Stimulated activated CD8-positive, alpha-beta memory T cell treated with anti-CD3 and anti-CD28 coated beads, Interleukin-12 subunit alpha, Interleukin-12 subunit beta, amount 100 ng/mL, for 24 hours (primary cell): ENCODE data around the gene NSD1.

Experiments
- DNase-seq: peaks from one replicate; pipeline ENCODE4 v3.0.0-alpha.2; 2020; ENCODE audit errors: extremely low read depth

Gene NSD1

DNA sequence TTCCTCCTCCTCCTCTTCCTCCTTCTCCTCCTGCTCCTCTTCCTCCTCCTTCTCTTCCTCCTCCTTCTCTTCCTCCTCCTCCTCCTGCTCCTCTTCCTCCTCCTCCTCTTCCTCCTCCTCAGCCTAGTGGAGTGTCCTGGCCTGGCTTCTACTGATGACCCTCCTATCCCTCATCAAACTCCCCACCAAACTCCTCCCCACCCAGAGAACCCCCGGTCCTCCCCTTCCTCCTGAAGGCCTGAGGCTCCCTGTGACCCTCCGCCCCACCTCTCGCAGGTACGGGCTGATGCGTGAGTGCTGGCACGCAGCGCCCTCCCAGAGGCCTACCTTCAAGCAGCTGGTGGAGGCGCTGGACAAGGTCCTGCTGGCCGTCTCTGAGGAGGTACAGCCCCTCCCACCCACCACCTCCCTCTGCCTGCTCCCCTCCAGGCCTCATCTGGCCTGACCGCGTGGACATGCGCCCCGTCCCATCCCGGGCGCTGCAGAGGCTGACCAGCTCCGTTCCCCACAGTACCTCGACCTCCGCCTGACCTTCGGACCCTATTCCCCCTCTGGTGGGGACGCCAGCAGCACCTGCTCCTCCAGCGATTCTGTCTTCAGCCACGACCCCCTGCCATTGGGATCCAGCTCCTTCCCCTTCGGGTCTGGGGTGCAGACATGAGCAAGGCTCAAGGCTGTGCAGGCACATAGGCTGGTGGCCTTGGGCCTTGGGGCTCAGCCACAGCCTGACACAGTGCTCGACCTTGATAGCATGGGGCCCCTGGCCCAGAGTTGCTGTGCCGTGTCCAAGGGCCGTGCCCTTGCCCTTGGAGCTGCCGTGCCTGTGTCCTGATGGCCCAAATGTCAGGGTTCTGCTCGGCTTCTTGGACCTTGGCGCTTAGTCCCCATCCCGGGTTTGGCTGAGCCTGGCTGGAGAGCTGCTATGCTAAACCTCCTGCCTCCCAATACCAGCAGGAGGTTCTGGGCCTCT, 36.3 kb upstream of the NSD1 start:
- no peak for DNase-seq

DNA sequence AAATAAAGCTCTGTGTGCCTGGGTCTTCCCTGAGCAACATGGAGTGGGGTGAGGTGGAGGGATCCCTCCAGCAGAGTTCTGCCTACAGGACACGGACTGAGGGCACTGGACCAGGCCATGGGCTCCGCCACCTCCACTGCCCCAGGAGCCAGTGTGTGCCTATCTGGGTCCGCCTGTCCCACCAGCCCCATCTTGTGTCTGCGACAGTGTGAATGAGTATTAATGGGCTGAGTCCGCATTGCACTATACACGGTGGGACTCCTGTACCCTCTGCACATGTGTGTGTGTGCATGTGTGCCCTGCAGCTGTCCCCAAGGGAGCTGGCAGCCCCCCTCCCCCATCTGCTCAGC, 35.5 kb upstream of the NSD1 start:
- DNase-seq, result no peak

DNA sequence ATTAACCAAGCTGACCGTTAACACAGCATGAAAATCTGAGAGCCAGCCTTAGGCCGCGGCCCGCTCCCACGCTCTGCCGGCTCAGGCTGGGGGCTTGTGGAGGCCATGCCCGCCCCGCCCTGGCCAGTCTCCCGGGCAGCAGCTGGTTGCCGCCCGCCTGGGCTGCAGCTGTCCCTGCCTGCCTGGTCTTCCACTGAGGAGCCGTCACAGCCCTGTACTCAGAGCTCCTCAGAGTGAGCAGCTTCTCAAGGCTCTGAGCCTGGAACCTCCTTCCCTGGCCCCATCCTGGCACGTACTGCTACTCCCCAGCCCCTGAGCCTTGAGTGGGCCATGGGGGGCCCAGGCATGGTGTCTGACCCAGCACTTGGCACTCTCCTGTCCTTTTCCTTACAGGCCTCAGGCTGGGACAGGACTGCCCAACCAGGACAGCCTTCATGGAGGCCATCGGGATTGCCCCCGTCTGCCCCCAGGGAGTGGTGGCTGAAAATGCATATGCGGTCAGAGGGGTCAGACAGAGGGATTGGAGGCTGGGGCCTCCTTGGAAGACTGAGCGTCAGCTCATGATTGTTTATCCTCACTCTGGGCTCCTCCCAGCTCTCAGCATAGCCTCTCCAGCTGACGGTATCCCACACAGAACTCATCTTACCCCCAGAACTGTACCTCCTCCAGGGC, 35.0 kb upstream of the NSD1 start:
- no peak for DNase-seq

DNA sequence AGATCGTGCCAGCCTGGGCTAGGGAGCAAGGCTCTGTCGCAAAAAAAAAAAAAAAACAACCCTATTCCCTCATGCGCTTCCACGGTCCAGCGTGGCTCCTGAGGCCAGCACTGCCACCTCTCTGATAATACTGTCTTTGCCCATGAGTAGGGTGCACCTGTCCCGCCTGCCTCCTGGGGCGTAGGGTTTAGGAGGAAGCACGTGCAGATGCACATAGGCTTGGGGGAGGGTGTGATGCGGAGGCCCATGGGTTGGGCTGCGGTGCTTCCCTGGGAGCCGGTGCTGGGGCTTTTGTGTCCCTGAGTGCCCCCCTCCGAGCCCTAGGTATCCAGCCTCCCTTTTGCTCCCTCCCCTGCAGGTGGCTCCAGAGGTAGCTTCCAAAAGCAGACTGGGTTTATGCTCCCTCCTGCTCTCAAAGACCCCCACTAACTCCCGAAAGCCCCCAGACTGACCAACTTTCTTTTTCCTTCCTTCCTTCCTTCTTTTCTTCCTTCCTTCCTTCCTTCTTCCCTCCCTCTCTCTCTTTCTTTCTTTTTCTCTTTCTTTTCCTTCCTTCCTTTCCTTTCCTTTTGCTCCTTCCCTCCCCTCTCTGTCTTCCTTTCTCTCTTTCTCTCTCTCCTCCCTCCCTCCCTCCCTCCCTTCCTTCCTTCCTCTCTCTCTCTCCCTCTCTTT, 34.0 kb upstream of the NSD1 start:
- no peak for DNase-seq

DNA sequence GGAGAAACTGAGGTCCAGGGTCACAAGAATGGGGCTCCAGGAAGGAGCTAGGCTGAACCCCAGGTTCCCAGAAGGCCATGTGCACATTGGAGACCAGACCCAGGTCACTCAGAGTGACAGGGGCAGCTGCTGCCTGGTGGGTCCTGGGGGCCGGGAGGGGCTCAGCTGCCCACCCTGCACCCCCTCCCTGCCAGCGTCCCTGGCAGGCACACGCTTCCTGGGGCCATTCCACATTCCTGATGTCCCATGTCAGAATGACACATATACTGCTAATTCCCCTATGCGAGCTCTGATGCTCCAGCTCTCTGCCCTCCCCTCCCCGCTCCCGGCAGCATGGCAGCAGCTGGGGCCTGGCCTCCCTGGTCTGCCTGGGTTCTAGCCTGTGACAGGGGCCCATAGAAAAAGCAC, 32.9 kb upstream of the NSD1 start:
- no peak for DNase-seq

DNA sequence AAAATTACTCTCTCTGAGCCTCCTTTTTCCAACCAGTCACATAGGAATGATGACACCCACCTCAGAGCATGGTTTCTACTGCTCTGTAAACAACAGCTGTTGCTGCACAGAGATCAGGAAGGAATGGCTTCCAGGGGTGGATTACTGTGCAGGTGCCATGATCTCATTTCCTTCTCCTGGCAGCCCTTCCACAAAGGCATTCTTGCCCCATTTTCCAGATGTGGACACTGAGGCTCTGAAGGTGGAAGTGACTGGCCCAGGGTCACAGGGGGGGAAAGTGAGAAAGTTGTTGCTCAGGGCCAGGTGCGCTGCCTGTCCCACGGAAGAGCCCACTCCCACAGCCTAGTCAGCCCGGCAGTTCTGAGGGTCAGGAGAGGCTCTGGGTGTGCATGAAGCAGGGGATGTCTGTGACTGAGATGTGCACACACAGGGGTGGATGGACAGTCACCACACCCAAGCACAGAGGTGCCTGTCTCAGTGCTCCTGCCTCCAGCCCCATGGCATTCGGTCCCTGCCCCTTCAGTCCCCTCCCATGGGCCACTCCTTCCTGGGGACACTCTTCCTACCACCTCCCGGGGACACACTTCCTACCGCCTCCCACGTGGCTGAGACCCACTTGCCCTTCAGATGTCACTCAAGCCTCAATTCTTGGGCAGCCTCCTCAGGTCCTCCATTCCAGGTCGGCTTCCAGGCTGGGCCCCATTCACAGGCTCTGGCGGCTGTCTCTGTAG, 29.9 kb upstream of the NSD1 start:
- DNase-seq, result no peak

DNA sequence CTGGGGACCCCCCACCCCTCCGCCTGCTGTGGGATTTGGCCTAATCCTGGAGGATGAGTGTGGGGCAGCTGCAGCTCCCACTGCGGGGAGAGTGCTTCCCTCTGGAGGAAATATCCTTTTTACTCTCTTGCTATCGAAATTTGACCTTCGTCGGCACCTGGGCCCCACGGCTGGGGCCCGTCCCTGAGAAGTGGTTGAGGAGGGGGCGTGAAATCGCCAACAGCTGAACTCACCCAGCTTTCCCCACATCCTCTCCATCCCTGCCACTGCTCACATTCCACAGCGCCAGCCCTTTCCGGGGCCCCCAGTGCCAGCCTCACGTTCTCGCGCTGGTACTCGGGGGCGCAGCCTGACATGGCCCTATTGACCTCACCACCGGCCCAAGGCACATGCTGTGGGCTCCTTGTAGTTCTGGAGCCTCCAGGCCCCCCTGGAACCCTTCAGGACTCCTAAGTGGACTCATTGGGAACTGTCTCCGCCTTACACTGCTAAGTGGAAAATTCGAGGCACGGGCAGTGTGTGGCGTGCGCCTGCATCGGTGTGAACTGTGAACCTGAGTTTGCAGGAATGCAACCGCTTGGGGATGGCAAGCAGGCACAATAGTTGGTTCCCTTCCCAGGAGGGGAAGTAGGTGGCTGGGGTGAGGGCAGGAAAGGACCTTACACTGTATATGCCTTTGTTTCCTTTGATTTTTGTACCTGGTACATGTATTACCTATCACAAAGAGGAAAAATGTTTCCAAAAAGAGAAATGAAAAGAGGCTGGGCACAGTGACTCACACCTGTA, 27.7 kb upstream of the NSD1 start:
- DNase-seq, result no peak

DNA sequence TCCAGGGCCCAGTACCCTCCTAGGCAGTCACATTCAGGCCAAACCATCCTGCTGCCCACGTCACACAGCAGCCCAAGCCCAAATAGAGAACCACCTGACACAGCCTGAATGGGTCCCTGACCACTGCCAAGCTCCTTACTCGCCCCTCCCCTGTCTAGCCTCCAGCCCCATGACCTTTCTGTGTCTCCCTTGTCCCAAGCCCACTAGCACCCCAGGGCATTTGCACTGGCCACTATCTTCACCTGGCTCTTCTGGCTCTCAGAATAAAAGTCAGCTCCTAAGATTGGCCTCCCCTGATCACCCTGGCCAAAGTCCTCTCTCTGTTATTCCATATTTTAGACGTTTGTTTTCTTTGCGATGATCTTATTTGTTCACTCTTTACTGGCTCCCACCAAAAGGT, 26.4 kb upstream of the NSD1 start:
- DNase-seq, result no peak

DNA sequence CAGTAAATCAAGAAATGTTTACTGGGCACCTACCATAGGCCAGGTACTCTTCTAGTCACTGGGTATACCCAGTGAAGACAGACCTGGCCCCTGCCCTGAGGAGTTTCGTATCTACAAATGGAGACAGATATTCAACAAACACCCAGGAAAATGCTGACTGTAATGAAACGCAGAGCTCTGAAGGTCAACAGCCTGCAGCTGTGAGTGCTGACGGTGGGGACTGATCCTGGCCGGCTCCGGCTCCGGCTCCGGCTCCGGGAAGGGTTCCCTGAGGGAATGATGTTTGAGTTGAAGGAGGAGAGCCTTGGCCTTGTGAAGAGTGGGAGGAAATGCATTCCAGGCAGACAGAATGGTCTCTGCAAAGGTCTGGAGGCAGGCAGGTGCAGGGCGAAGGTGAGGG, 23.8 kb upstream of the NSD1 start:
- DNase-seq, result no peak

DNA sequence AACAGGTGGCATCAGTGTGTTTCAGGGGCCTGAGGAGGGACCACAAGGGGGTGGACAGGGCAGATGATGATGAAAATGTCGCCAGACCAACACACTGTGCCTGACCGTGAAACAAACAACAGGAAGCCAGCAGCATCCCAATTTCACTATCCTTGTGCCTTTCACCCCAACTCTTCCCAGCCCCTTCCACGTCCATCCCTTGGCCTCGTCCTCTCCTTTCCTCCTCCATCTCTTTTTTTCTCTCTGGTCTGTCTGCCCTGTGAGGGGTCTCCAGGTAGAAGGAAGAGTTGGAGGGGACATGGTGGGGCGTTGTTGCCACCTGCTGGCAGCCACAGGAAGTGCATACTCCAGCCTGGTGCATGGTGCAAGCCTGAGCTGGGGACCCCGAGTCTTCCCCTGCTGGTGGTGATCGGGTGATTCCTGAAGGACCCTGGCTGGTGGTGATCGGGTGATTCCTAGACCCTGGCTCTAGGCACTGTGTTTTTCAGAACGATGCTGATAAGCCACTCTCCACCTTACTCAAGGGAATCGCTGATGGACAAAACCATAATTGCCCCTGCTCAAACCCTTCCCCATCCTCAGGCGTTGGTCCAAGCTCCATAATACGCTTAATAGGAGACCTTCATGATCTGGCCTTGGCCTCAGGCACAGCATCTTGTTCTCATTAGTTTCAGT, 21.7 kb upstream of the NSD1 start:
- DNase-seq, result peak; percentile 27

DNA sequence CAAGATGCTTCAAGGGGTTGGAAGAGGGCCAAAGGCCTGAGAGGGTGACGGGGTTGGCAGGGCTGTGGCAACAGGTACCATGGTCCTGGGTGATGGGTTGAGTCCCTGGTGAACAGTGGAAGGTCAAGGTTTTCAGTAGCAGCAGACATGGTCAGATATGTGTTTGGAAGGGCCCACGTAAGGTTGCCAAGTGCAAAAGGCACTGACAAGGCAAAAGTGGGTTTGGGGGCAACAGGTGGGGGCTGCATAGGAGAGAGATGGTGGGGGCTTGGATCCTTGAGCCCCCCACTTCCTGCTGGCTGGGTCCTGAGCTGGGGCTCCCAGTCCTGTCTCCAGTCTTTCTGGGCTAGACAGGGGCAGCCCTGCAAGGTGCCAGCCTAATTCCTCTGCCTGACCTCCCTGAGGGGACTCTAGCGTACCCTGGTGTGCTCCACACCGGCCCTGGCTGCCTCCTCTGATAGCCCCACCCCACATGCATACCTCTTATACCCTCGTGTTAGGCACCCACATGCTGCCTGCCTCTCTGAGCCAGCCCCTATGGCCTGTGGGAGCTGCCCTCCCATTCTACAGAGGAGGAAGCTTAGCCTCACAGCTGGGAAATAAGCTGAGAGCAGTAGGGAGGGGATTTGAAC, 20.9 kb upstream of the NSD1 start:
- DNase-seq, result no peak

DNA sequence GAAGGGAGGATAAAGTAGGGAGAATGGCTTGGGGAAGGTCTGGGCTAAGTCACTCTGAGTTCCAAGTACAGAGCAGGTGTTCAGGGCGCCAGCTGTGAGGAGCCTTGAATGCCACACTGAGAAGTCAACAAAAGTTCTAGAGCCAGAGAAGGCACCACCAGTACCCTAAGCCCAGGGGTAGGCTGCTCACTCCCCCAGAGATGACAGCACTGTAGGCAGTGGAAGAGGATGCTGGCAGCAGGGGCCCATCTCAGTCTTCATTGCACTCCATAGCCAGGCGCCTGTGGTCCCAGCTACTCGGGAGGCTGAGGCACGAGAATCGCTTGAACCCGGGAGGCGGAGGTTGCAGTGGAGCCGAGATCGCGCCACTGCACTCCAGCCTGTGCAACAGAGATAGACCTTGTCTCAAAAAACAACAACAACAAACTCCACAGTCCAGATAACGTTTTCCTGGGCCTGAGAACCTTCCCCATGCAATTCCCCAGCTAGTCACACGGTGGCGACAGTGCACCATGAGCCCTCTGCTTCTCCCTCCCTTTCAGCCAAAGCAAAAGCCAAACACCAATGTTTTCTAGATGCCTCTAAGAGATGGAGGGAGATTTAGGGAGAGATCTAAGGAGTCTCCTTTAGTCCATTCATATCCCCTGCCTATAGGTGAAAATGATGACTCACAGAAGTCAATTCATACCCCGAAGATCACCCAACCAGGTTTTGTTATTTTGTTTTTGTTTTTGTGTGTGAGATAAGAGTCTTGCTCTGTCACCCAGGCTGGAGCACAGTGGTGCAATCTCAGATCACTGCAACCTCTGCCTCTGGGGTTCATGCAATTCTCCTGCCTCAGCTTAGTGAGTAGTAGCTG, 19.8 kb upstream of the NSD1 start:
- peak; percentile 21 for DNase-seq

DNA sequence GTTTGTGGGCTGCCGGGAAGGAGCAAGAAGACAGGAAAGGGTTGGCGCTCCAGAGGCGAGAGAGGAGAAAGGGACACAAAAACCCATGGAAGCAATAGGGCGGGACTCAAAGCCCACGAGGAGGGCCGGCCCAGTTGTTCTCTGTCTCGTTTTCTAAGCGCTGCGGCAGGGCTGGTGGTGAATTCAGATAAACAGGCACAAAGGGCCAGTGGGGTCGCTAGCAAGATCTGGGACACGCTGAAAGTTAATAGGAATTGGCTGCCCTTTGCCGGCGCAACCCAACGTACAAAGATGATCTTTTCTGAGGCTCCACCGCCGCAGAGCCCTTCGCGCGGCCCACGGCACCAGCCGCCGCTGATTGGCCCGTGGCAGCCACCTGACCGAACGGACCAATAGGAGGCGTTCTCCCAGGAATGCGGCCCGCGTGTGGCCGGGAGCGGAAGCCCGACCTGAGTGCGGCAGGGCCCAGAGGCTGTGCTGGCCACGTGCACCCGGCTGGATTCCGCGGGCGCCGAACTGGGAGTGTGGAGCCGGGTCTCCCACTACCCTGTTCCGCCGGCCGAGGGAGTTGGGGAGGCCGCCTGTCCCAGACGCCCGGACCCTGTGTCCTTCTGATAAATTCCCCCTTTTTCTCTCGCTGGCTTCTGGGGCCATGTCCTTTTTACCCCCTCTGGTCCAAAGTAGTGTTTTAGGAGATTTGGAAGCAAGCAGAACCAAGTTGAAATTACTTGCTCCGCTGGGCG, 16.8 kb upstream of the NSD1 start:
- DNase-seq, result peak; percentile 58

DNA sequence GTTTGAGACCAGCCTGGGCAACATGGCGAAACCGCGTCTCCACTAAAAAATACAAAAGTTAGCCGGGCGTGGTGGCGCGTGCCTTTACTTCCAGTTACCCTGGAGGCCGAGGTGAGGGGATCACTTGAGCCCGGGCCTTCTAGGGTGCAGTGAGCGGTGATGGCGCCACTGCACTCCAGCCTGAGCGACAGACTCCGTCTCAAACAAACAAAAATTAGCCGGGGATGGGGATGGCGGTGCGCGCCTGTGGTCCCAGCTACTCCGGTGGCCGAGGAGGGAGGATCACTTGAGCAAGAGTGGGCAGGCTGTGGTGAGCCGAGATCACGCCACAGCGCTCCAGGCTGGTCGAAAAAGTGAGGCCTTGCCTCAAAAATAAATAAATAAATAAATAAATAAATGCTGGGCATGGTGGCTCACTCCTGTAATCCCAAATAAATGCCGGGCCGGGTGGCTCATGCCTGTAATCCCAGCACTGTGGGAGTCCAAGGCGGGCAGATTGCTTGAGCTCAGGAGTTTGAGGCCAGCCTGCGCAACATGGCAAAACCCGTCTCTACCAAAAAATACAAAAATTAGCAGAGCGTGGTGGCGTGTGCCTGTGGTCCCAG, 16.0 kb upstream of the NSD1 start:
- DNase-seq, result no peak

DNA sequence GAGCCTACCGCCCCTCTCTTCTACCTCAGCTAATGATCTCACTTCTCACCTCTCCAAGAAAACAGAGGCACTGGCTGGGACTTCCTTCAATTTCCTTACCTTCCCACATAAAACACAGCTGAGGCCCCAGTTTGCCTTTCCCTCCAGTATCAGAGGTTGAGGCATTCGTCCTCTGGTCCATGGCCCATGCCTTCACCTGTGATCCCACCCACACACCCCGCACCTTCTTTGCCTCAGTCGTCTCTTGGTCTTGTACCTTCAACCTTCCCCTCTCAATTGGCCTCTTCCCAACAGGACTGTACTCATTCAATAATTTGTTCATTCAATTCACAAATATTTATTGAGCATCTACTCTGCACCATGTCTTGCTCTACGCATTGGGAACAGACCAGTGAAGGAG, 11.0 kb upstream of the NSD1 start:
- no peak for DNase-seq

DNA sequence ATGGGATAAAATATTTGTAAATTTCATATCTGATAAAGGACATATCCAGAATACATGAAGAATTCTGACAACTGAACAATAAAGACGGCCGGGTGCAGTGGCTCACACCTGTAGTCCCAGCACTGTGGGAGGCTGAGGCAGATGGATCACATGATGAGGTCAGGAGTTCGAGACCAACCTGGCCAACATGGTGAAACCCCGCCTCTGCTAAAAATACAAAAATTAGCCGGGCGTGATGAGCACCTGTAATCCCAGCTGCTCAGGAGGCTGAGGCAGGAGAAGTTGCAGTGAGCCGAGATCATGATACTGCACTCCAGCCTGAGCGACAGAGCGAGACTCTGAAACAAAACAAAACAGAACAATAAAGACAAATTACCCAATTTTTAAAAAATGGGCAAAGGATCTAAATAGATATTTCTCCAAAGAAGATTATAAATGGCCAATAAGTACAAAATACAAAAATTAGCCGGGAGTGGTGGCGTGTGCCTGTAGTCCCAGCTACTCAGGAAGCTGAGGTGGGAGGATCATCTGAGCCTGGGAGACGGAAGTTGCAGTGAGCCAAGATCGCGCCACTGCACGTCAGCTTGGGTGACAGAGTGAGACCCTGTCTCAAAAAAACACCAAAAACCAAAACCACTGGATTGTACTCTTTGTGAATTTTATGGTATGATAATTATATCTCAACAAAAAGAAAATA, 9.6 kb upstream of the NSD1 start:
- DNase-seq, result no peak

DNA sequence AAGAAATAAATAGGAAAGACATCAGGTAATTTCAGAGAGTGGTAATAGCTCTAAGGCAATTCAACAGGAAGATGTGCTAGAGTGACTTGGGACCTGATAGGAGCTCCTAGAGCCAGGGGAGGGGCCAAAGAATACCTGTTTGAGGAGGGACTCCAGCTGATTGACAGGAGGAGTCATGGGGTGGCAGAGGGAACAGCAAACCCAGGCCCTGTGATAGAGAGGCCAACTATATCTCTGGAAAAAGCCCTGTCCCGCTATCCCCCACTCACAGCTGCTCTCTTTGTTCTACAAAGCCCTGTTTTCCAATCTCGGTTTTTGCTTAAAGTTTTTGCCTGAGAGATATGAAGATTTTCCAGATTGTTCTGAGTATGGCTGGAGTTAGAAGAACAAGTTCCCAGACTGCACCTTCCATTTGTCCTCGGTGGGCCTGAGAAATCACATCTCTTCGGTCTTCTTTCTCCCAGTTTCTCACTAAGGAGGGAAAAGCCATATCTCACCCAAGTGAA, 9.0 kb upstream of the NSD1 start:
- no peak for DNase-seq
